Activated CD4-positive, alpha-beta T cell treated with anti-CD3 and anti-CD28 coated beads, Interleukin-2, amount 50 U/mL, for 1 hour (primary cell): ENCODE data around the gene ZFR.
"Not testable (repeated sequence)": the region's sequence is repeated elsewhere in the genome, so short reads cannot be mapped to it uniquely, and the experiment has no call there.

Experiments
- DNase-seq: peaks from one replicate; pipeline ENCODE4 v3.0.0-alpha.2; 2020

Gene ZFR

GRCh38 chr5:32444431-32445286 is at the start of gene ZFR:
ZFR (minus strand) TSS chr5:32444740; CDS start chr5:32444658, 82 bp downstream.
- DNase-seq: peak; percentile 90

GRCh38 chr5:32490972-32491557 is 46.5 kb upstream of the ZFR start:
- no peak for DNase-seq

GRCh38 chr5:32489791-32490562 is 45.4 kb upstream of the ZFR start:
- peak; percentile 72 for DNase-seq

- DNase-seq: no peak
Measured at GRCh38 chr5:32487424-32487823, 42.9 kb upstream of the ZFR start.

GRCh38 chr5:32487008-32487407 is 42.5 kb upstream of the ZFR start:
- no peak for DNase-seq

GRCh38 chr5:32482193-32482592 is 37.7 kb upstream of the ZFR start:
- no peak for DNase-seq

- DNase-seq: no peak
Measured at GRCh38 chr5:32479096-32479495, 34.6 kb upstream of the ZFR start.

GRCh38 chr5:32476891-32477290 is 32.4 kb upstream of the ZFR start:
- DNase-seq: no peak

- no peak for DNase-seq
Measured at GRCh38 chr5:32475334-32476097, 31.0 kb upstream of the ZFR start.

- DNase-seq: no peak
Measured at GRCh38 chr5:32474209-32474854, 29.8 kb upstream of the ZFR start.

- DNase-seq: no peak
Measured at GRCh38 chr5:32473072-32473471, 28.5 kb upstream of the ZFR start.

- no peak for DNase-seq
Measured at GRCh38 chr5:32471784-32472183, 27.2 kb upstream of the ZFR start.

GRCh38 chr5:32465076-32465475 is 20.5 kb upstream of the ZFR start:
- DNase-seq: no peak

GRCh38 chr5:32462618-32463017 is 18.1 kb upstream of the ZFR start:
- DNase-seq: no peak

- DNase-seq: no peak
Measured at GRCh38 chr5:32461441-32462120, 17.0 kb upstream of the ZFR start.

GRCh38 chr5:32460702-32461101 is 16.2 kb upstream of the ZFR start:
- no peak for DNase-seq

GRCh38 chr5:32458880-32459495 is 14.4 kb upstream of the ZFR start:
- no peak for DNase-seq

GRCh38 chr5:32455311-32455710 is 10.8 kb upstream of the ZFR start:
- no peak for DNase-seq

- DNase-seq: no peak
Measured at GRCh38 chr5:32454821-32455220, 10.3 kb upstream of the ZFR start.

GRCh38 chr5:32453916-32454315 is 9.4 kb upstream of the ZFR start:
- no peak for DNase-seq

- not testable (repeated sequence) for DNase-seq
Measured at GRCh38 chr5:32452316-32452715, 7.8 kb upstream of the ZFR start.
